Measurements from ENCODE around the gene GPR68.

- TF ChIP-seq CTCF (IDR thresholded peaks at IDR 0.05; ENCODE audit: low read depth, low read length): no peak
- TF ChIP-seq EZH2phosphoT487 (IDR thresholded peaks at IDR 0.05; ENCODE audit: low read depth): no peak
These were observed 10.3 kb downstream of the GPR68 start for GRCh38 chr14:91233936-91234790.

Measured in OCI-LY3 (cell line).